M059J (cell line): Measurements from ENCODE around the gene SNCAIP. TPM values are rescaled to one million over a fixed set of nuclear protein-coding genes. Genes with fewer than 3 reads are reported as not detected.

ENCODE experiments used
- DNase-seq: peaks from one replicate; pipeline ENCODE4 v3.0.0-alpha.2; 2012; ENCODE audit warnings: low read depth
- total RNA-seq: library from RNA; depleted of rRNA; stranded (reverse); fragments of >200 nt; shearing (Covaris generic); gene quantifications from 2 replicates; pipeline ENCODE4 v1.2.3, GENCODE V29; 2014

The SNCAIP gene
- total RNA-seq, 1 experiment from 2014 or later: 0.39 TPM

DNA sequence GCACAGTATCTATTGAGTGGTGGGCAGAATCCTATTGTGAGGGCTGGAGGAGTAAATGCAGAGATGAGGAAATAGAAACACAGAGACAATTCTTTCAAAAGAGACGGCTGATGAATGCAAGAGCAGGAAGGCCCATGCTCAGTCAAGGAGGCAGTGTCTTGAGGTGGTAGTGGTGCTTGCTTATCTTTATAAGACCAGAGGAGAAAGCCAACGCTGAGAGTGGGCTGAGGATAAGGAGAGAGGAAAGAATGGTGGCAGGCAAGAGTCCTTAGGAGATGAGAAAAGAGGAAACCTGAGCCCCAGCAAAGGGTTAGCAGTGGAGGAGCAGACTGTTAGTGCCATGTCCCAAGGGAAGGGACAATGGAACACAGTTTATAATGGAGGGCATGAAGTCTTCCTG, 86.0 kb downstream of the SNCAIP start:
- no peak for DNase-seq

DNA sequence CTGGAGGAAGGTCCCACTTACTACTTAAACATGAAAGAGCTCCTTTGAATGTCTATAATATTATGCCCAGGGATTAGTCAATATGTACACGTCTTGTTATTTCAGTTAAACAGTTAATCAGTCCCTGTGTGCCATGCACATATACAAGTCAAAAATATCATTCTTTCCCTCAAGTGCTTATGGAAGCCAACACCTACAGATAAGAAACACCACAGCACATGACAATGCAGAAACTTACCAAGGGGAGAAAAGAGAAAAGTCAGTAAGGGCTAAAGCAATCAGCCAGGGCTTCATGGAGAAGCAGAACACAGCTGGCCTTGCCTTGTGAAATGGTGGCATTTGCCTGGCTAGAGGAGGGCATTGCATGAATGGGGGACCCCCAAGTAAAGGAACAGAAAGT, 88.3 kb downstream of the SNCAIP start:
- DNase-seq: no peak

DNA sequence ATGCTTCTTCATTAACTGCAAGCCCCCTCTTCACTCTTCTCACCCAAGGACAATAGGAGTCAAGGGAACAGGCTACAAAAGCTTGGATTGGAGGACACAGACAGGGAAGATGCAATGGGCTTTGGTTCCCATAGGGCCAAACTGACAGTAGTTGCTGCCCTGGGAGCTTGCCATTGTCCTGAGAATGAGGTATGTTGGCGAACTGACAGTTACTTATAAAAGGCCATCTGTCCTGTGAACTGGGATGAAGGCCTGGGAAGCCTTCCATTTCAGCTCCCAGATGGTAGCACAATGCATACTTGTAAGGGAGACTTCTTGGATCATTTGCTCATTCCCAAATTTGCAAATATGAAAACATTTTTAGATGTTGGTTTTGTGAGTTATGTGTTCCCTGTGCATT, 88.9 kb downstream of the SNCAIP start:
- DNase-seq: no peak

DNA sequence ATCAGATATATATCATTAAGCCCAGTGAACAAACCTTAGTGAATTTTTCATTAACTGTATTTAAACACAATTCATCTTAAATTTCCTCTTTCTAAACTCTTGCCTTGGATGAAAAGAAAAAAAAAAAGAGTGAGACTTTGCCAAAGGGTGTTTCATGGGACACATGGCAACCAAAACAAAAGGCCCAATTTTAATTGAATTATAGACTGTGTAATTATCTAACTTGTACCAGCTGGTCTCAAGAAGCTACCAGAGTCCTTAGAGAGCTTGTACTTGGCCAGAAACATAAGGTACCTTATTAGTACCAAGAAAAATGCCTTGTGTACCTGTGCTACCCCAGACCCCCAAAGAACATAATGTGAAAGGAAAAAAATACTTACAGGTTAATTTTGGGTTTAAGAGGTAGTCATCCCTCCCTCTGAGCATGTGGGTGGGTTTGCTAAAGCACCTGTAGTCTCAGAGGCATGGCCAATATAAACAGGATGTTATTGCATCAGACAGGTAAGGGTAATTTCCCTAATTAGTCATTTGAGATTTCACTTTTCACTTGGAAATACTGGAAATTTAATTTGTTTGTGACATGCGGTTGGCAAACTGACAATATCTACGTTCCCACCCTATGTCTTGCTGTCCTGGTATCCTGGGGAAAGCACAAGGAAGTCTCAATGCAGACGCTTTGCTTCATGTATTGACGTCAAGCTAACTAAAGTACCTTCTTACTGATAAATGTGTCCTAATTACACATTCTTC, 90.1 kb downstream of the SNCAIP start:
- no peak for DNase-seq

DNA sequence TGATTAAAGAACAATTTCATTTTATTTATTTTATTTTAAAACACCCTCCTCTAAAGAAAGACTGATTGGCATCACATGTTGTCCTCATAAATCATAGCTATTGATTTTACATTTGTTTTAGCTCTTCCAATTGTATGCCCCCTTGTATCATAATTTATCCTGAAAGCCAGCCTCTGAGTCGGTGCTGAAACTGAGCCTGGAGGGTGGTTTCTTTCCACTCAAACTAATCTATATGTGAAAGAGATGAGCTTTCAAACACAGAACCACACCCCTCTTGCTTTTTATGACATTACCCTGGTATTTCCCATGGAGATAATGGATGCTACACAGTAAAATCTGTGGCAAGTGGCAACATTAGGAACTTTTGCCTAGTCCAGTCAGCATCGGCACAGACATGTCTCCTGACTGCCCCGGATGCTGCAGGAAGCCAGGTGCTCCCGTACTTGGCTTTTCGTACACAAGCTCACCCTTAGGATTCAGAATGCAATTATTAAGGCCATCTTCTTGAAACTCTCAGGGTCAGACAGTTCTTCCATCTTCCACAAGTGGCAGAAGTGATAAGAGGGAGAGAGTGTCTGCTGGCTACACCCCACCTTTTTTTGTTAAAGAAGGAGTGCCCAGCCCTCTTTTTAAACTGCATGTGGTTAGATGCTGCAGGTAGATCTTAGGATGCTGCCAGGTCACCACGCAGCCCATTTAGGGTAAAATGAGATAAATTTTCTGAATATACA, 91.1 kb downstream of the SNCAIP start:
- no peak for DNase-seq

DNA sequence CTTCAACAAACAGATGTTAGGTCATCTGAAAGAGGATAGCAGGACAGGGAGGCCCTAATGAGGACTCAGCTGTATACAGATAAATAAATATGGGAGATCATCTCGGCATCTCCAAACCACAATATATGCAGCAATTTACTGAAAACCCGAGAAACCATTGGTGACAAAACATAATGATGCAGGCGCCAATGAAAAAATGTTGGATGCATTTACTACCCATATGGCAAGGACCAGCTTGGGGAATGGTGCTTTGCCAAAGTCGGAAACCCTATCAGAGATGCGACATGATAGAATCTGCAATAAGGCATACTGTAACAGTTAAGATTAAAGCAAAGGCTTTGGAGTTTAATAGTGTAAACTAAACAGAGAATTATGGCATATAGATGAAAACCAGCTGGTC, 92.0 kb downstream of the SNCAIP start:
- no peak for DNase-seq

DNA sequence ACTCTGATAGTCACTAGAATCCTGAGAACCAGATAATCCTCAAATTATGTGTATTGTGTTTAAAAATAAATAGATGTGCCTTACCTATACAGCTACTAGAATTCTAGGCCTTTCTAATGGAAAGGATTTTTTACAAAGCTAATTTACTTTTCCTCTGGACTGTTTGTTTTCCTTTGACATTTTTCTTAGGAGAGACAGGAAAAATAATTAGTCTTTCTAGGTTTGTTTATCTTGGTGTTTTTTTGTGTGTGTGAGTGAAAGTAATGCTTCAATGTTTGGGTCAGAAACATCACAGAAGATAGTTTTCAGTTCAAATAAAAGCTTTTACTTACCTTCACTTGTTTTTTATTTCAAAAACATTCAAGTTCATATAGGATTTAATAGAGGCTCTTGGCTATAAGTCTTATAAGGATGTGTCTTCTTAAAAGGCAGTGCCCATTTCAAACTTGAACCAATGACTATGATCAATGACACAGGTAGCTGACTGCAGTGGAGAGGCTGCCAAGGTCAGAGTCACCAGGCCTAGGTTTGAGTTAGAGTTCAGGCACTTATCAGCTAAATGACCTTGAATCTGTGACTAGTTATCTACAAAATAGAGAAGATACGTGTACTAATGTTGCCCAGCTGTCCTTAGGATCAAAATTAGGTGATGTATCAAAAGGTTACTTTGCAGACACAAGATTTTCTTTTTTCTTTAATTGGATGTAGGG, 92.8 kb downstream of the SNCAIP start:
- DNase-seq: no peak

DNA sequence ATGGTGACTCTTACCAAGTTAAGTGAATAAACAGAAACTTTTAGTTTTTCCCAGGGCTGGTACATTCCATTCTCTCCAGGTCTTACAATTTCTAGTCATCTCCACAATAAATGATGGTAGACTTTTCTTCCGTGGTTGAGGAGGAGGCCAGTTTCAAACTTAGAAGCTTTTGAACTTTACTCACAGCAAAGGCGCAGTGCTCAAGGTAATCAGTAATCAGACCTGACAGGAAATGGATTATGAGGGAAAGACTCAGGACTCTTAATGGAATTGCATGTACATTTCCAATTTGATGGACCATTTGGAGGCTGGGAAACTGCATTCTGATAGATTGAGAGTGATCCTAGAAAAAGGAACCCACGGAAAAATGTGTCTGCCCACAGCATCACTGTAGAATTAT, 93.7 kb downstream of the SNCAIP start:
- DNase-seq: no peak

DNA sequence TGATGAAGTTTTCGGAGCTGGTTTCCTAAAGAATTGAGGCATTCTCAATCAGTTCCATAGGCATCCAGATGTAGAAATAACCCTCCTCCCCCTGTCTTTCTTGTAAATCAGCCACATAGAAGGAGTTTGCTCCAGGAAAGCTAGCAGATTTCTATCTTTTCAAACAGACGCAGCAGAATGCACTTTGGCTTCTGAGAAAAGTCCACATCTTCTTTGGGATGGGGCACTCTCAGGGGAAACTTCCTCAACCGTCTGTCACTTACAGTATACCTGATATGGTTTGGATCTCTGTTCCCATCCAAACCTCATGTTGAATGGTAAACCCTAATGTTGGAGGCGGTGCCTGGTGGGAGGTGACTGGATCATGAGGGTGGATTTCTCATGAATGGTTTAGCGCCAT, 94.1 kb downstream of the SNCAIP start:
- DNase-seq: no peak

DNA sequence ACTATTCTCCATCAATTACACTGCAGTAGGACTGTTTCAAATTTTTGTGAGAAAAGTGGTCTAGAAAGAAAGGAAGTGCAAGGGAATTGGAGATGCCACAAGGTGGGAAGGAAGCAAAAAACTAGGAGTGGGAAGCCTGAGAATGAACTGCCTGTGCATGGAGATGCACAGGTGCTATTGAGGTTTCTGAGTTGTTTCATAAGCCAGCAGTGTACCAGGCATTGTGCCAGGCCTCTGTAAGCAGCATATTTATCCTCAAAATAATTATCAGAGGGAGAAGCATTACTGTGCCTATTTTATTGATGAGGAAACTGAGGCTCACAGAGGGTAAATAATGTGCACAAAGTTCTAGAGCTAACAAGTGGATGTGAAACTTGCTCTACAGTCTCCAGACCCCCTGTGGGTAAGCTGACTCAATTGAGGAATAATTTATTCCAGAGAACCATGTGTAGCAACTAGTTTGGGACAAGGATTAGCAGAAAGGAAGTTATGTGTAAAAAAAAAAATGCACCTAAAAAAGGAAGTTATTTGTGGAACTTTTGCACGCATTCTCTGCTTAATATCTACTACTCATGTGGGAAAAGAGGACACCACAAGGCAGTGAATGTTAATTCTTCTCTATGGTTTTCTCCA, 96.7 kb downstream of the SNCAIP start:
- DNase-seq: no peak

DNA sequence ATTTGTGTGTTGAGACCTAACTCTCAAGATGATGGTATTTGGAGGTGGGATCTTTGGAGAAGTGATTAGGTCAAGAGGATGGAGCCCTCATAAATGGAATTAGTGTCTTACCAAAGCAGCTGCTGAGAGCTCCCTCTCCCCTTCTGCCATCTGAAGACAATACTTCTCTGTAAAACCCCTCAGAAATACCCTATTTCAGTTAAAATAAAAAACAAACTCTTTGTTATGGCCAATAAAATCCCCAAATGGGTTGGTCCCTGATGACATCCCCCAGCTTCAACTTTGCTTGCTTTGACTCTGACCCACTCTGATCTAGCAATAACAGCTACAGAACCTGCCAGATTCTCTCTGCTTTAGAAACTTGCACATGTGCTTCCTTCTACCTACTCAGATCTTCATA, 100.9 kb downstream of the SNCAIP start:
- DNase-seq: no peak

DNA sequence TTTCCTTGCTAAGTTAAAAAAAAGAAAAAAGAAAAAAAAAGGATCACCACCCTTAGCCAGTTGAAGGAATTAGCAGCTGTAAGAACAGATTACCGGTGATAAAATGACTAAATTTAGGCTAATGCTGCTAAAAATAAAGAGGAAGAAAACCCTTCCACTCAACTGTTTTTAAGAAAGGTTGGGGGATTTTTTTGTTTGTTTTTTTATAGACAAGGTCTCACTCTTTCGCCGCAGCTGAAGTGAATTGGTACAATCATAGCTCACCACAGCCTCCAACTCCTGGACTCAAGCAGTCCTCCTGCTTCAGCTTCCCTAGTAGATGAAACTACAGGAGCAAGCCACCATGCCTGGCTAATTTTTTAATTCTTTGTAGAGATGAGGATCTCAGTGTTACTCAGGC, 101.7 kb downstream of the SNCAIP start:
- no peak for DNase-seq

DNA sequence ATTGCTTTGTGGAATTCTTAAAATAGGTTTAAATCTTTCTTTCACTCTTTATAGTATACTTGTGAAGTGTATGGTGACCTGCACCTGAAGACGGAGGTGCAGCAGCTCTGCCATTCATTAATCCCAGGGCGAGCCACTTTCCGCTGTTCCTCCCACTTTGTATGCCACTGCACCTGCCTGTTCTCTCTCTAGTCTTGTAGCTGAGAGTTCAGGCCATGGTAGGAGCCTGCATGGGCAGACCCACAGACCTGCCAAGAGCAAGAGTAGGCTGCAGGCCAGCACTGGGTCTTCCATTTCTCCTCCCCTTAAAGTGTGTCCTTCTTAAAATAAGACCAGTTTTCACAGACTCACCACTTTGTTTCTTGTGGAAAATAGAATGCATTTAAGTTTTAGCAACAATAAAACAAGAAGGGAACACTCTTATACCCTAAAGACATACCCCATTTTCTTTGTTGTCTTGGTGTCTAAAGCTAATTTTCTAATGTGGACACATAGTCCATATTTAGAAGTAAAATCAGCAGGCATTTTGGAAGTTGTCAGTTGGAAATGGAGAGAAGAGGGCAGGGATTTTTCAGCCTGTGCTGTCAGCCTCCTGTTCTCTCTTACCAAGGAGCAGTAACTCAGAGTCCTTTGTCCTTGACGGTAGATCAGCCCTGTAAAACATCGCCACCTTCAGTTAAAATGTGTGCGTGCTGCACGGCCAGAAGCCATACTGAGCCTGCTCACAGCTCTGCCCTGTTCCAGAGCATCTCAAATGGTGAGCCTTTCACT, 103.2 kb downstream of the SNCAIP start:
- DNase-seq: peak; percentile 46

DNA sequence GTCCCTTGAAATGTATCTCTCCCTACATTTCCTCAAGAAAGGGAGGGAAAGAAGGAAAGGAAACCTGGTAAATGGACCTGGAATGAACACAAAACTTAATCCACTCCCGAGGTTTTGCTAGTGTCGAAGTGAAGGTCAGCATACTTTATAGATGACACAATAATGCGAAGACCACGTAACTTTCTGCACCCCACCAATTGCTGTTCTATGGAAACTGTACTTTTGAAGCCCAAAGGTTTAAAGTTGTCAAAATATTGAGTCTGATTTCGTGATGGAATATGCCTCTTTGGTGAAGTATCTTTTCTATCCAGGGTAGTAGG, 103.7 kb downstream of the SNCAIP start:
- DNase-seq: no peak

DNA sequence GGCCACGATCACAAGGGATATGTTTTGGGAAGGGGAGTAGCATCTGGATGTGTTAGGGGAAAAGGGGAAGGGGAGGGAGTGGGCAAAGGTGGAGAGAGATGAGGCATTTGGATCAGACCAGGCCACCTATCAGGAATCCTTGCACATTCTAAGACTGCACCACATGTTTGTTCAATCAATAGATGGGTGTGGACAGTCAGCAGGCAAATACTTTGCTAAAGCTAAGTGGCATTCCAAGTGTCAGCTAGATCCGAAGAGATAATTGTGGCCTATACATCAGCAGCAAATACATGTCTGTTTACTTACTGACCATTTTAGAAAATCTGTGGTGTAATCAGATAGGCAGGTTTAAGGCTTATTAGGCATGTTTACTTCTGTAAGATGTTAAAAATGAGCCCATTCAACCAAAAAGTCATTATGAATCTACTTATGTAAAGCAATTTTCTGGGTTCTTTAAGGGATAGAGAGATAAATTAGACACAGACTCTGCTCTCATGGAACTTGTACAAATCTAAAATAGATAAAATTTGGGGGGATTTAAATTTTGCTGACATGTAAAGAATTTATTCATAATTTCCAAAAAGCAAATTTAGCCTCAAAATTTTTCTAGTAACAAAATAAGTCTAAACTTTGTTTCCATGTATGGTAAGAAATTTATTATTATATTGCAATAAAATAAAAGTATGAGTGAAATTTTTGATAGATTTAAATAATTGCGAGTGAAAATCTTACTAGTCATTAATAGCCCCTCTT, 107.3 kb downstream of the SNCAIP start:
- DNase-seq: no peak

DNA sequence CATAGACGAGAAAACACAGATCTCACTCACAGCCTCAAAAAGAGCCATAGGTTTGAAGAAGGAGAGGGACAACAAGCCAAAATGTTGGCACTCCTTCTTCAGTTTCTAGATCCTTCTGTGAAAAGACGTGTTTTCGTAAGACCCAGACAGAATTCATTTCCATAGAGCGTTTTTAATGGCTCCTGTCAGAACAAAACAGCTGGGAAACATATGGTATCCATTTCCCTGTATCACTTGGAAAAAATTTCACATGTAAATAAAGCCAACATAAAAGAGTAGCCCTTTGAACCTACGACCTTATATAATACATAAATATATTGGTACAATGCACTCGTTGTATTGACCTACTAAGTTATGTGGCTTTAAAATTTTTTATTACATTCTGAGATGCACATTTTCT, 108.1 kb downstream of the SNCAIP start:
- no peak for DNase-seq

DNA sequence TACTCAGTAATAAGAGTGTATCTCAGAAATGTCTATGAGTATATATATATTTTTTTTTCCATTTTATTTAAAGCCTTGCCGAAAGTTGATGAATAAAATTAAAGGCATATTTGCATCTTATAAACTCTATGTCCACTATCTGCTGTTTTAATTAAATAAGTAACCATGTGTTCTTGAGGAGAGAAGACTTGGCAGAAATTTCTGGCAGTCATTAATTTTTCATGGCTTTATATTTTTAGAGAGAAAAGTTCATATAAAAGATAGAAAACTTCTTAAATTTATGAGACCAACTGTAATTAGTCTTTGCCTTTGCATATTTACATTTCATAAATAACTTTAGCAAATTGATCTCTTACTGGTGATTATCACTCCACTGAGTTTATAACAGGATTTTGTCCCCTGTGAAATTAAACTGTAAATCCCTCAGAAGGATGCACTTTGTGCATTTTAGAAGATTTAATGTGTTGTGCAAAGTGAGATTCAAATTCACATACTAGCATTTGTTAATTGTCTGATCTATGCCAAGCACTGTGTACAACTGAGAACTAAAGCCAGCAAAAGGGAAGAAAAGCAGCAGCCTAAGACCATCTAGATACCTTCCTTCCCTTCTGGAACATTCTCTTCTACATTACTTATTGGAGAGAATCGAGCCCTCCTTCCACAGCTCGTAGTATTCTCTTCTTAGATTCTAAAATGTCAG, 108.7 kb downstream of the SNCAIP start:
- DNase-seq: no peak

DNA sequence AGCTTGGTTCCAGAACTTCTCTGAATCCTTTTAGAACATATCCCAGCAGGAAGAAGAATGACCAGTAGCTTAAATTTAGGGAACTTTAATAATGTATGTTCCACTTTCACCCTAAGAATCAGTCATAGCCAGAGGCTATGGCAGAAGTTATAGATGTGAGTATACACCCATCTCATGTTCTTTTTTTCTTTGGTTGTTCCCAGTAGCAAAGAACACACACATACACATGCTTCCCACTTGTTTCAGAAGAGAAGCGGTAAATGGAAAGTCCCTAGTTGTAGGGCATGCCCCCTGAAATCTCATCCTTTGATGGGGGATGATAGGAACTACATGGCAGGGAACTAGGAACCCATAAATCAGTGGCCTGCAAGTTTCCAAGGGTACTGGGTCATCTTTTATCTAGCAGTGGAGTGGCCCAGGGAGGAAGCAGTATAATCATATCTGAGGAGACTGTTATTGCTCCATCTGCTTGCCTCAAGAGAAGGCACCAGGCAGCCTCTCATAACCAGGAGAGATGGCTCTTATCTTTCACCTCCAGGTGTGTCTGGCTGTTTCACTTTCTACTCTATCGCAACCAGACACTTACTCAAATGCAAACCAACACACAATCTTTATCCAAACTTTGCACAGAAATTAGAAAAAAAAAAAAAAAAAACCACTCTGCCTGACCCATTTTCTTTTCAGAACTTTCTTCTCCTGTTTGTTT, 109.5 kb downstream of the SNCAIP start:
- DNase-seq: no peak

DNA sequence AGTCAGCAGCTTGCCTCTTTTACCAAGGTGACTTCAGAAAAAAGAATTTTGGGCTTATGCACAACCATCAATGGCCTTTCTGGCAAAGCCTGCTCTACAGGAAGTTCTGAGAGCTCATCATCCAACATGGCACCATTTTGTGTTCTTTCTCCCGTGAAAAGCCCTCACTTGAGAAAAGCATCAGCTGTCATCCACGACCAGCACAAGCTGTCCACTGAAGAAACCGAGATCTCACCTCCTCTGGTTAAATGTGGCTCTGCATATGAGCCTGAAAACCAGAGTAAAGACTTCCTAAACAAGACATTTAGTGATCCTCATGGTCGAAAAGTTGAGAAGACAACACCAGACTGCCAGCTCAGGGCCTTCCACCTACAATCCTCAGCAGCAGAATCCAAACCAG, 111.2 kb downstream of the SNCAIP start:
- no peak for DNase-seq

DNA sequence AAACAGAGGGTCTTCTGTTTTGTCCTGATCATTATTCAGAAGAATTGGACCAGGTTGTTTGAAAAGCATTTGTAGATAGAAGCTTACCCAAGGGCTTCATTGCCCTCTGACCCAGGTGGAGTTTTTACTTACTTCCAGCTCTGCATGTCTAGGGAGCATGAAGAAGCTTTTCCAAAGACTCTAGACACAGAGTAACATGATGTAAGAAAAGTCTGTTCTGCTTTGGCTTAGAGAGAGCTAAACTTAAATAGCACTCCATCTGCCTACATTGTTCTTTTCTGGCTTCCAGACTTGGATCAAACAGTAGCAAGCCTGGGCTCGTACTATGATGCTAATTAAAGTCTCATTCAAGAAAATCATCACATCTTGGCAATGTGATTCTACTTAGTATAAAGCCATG, 112.1 kb downstream of the SNCAIP start:
- no peak for DNase-seq
